ENCODE data around the gene PCDHB10. TPM values are rescaled to one million over a fixed set of nuclear protein-coding genes. Genes with fewer than 3 reads are reported as not detected.
A peak's percentile ranks its signal among the peaks of the same experiment; 100 is the strongest.

Gene PCDHB10
- not detected in 2 replicates for total RNA-seq (2013; cell fraction: nucleolus; rRNA removed)
- total RNA-seq (2014; rRNA removed), result not detected in 2 replicates
- total RNA-seq (2014; rRNA removed; fragmentation: Illumina TruSeq; extraction: Trizol), result not detected in 2 replicates
- not detected in 2 replicates for total RNA-seq (2021)
- not detected for polyA plus RNA-seq (2011; ENCODE audit: low read depth)
- polyA plus RNA-seq (2011; rRNA removed), result 0.01 TPM in 1 of 2 replicates, not detected in the other
- 0.01 and 0.05 TPM in 2 replicates for polyA plus RNA-seq (2011; cell fraction: cytosol; rRNA removed)
- polyA plus RNA-seq (2011; cell fraction: nucleus; rRNA removed), result 0.04 TPM in 2 replicates
- polyA plus RNA-seq (2012), result 0.03 TPM in 1 of 2 replicates, not detected in the other
- 0.06 TPM in 1 of 2 replicates, not detected in the other for polyA plus RNA-seq (2014; fragmentation: Illumina TruSeq; extraction: Trizol)
- polyA plus RNA-seq (2014; fragmentation: Nextera tagmentation; extraction: Ambion mirVana), result not detected
- polyA plus RNA-seq (2014; rRNA removed), result not detected in 2 replicates
- polyA plus RNA-seq (2016; fragmentation: Nextera tagmentation; extraction: Ambion mirVana), result not detected
- polyA minus RNA-seq (2011; rRNA and poly(A)+ RNA removed), result not detected in 2 replicates
- not detected in 2 replicates for polyA minus RNA-seq (2011; cell fraction: cytosol; rRNA and poly(A)+ RNA removed)
- polyA minus RNA-seq (2011; cell fraction: nucleus; rRNA and poly(A)+ RNA removed), result 0.12 TPM in 1 of 2 replicates, not detected in the other
- Bru-seq, nascent RNA, result percentile 13 among the genes with signal in this experiment
- percentile 16 among the genes with signal in this experiment for BruChase-seq, experiment 1, labeled RNA remaining after a 6-hour chase
- not detected for BruChase-seq, experiment 2, labeled RNA remaining after a 2-hour chase
- long read RNA-seq, experiment 1, result 0 reads
- long read RNA-seq, experiment 2, result 0 reads

DNA sequence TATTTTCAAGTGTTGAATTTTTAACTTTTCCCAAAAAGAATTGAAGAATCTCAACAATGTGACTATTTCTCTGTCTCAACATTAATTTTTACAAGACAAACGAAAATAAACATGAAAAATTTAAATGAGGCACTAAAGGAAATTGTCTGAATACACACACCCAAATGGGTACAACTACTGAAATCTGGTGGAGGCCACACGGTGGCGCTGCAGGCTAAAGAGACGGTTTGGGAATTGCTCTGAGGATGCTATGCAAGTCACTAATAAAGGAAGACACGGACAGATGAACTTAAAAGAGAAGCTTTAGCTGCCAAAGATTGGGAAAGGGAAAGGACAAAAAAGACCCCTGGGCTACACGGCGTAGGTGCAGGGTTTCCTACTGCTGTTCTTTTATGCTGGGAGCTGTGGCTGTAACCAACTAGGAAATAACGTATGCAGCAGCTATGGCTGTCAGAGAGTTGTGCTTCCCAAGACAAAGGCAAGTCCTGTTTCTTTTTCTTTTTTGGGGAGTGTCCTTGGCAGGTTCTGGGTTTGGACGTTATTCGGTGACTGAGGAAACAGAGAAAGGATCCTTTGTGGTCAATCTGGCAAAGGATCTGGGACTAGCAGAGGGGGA, at the start of gene PCDHB10:
PCDHB10 (plus strand) TSS at position 244 of the 616 bp plus-strand sequence; CDS start at position 444, 200 bp downstream.
- WGBS (ENCODE audit: insufficient coverage, insufficient replicate concordance, low lambda C conversion rate, missing lambda C conversion rate), result 17% methylated on average over 10 of the region's 10 CpGs
- Histone ChIP-seq H3K36me3 (ENCODE audit: control insufficient read depth in 2 of 2, insufficient read depth in 2 of 2, low read length in 1 of 2) (no peaks in the 10 kb centered on the region), H3K27me3 (replicated peaks in 1 of 2; ENCODE audit: control insufficient read depth in 2 of 2, insufficient read depth in 2 of 2, low read length in 1 of 2) (no peaks in the 10 kb centered on the region), H3K4me1 (ENCODE audit: control insufficient read depth, insufficient read depth, low read length) (no peaks in the 10 kb centered on the region), H3K27ac (ENCODE audit: control insufficient read depth, insufficient read depth) (no peak within 1 kb of the TSS), H3K9me3 (replicated peaks; ENCODE audit: control insufficient read depth, insufficient read depth, low read length) (no peaks in the 10 kb centered on the region; the same call in 2 of the 3 replicates), H3K4me2 (ENCODE audit: control insufficient read depth, insufficient read depth) (no peak within 1 kb of the TSS), H3K4me3 (no peak within 1 kb of the TSS), H3K9ac (ENCODE audit: control insufficient read depth, insufficient read depth, low read length) (no peak within 1 kb of the TSS), H2AFZ (ENCODE audit: control insufficient read depth, low read depth, low read length) (no peak within 1 kb of the TSS), H4K20me1 (ENCODE audit: control insufficient read depth, insufficient read depth) (no peaks in the 10 kb centered on the region), H3K79me2 (ENCODE audit: control insufficient read depth, insufficient read depth, low read length) (no peaks in the 10 kb centered on the region)
- FAIRE-seq, result no peak
- no TSS peak for BruUV-seq (replicated peaks)
- intact Hi-C loops (cut with micrococcal nuclease; ENCODE audit: unreplicated experiment), result no loop called here
- CTCF ChIA-PET, result interaction anchor here (1.1 to 1.3 kb wide), 2 partner anchors 37 to 365 kb away, joined by 3 to 6 read pairs; no protein-coding TSS in a partner anchor
- RAD21 ChIA-PET (ENCODE audit: unreplicated experiment), result no interaction called here
- no peak for ATAC-seq
- TF ChIP-seq, protein P1, sequence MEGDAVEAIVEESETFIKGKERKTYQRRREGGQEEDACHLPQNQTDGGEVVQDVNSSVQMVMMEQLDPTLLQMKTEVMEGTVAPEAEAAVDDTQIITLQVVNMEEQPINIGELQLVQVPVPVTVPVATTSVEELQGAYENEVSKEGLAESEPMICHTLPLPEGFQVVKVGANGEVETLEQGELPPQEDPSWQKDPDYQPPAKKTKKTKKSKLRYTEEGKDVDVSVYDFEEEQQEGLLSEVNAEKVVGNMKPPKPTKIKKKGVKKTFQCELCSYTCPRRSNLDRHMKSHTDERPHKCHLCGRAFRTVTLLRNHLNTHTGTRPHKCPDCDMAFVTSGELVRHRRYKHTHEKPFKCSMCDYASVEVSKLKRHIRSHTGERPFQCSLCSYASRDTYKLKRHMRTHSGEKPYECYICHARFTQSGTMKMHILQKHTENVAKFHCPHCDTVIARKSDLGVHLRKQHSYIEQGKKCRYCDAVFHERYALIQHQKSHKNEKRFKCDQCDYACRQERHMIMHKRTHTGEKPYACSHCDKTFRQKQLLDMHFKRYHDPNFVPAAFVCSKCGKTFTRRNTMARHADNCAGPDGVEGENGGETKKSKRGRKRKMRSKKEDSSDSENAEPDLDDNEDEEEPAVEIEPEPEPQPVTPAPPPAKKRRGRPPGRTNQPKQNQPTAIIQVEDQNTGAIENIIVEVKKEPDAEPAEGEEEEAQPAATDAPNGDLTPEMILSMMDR (IDR thresholded peaks at IDR 0.05 in 2 of 3, conservative IDR thresholded peaks at IDR 0.05 in 1 of 3; ENCODE audit: control insufficient read depth in 2 of 3, extremely low read depth in 1 of 3, insufficient read depth in 1 of 3, low read depth in 3 of 3, low read length in 3 of 3), result peak in 2 of 3 experiments; percentile 24 to 42; a peak in 3 of 6 replicates
- TF ChIP-seq MXI1 (IDR thresholded peaks at IDR 0.05; ENCODE audit: low read depth, low read length) (no peak), RAD21 (IDR thresholded peaks at IDR 0.05; ENCODE audit: insufficient read depth, low read depth, low read length) (peak; percentile 48)
- in situ Hi-C loops (cut with MboI), result no loop called here
- no peak for DNase-seq (ENCODE audit: low read depth, low spot score)
- POLR2A ChIA-PET, result no interaction called here
- SMC1A ChIA-PET (ENCODE audit: uncharacterized antibody, unreplicated experiment), result interaction anchor here (0.7 kb wide), 1 partner anchor 177 kb away, joined by 3 read pairs; the partner anchor contains the start of gene PCDHGB3
